ENCODE measurements around the gene IRF7.

The IRF7 gene

GRCh38 chr11:584287-584686, 31.5 kb downstream of the IRF7 start:
- in situ Hi-C loops (cut with MboI; ENCODE audit: low sequenced_read_pairs) = no loop called here

- in situ Hi-C loops (cut with MboI; ENCODE audit: low sequenced_read_pairs) = no loop called here
Measured at GRCh38 chr11:581752-582151, 34.0 kb downstream of the IRF7 start.

GRCh38 chr11:581342-581741, 34.4 kb downstream of the IRF7 start:
- in situ Hi-C loops (cut with MboI; ENCODE audit: low sequenced_read_pairs) = no loop called here

GRCh38 chr11:579830-580601, 35.7 kb downstream of the IRF7 start:
- in situ Hi-C loops (cut with MboI; ENCODE audit: low sequenced_read_pairs) = no loop called here

GRCh38 chr11:578276-579035, 37.3 kb downstream of the IRF7 start:
- in situ Hi-C loops (cut with MboI; ENCODE audit: low sequenced_read_pairs) = no loop called here

- in situ Hi-C loops (cut with MboI; ENCODE audit: low sequenced_read_pairs) = no loop called here
Measured at GRCh38 chr11:577611-577894, 38.2 kb downstream of the IRF7 start.

- in situ Hi-C loops (cut with MboI; ENCODE audit: low sequenced_read_pairs) = no loop called here
Measured at GRCh38 chr11:576811-577610, 38.7 kb downstream of the IRF7 start.

- in situ Hi-C loops (cut with MboI; ENCODE audit: low sequenced_read_pairs) = no loop called here
Measured at GRCh38 chr11:575996-576768, 39.6 kb downstream of the IRF7 start, which contains the start of gene PHRF1. Gene PHRF1 (plus strand): TSS chr11:576470. CDS start chr11:581513, 5,043 bp downstream.

GRCh38 chr11:575313-575995, 40.3 kb downstream of the IRF7 start:
- in situ Hi-C loops (cut with MboI; ENCODE audit: low sequenced_read_pairs) = no loop called here

GRCh38 chr11:574632-575312, 41.0 kb downstream of the IRF7 start:
- in situ Hi-C loops (cut with MboI; ENCODE audit: low sequenced_read_pairs) = loop anchor here (25.0 kb wide), 1 partner anchor 138 kb away; the partner anchor contains the start of gene EPS8L2

GRCh38 chr11:574031-574570, 41.6 kb downstream of the IRF7 start:
- in situ Hi-C loops (cut with MboI; ENCODE audit: low sequenced_read_pairs) = loop anchor here (25.0 kb wide), 1 partner anchor 138 kb away; the partner anchor contains the start of gene EPS8L2

- in situ Hi-C loops (cut with MboI; ENCODE audit: low sequenced_read_pairs) = loop anchor here (25.0 kb wide), 1 partner anchor 139 kb away; the partner anchor contains the start of gene EPS8L2
Measured at GRCh38 chr11:573146-573759, 42.5 kb downstream of the IRF7 start.

- in situ Hi-C loops (cut with MboI; ENCODE audit: low sequenced_read_pairs) = loop anchor here (25.0 kb wide), 1 partner anchor 141 kb away; the partner anchor contains the start of gene EPS8L2
Measured at GRCh38 chr11:571802-572185, 44.0 kb downstream of the IRF7 start.

- in situ Hi-C loops (cut with MboI; ENCODE audit: low sequenced_read_pairs) = loop anchor here (25.0 kb wide), 1 partner anchor 143 kb away; the partner anchor contains the start of gene EPS8L2
Measured at GRCh38 chr11:569158-569885, 46.4 kb downstream of the IRF7 start.

- in situ Hi-C loops (cut with MboI; ENCODE audit: low sequenced_read_pairs) = loop anchor here (25.0 kb wide), 1 partner anchor 144 kb away; the partner anchor contains the start of gene EPS8L2
Measured at GRCh38 chr11:568306-569157, 47.2 kb downstream of the IRF7 start.

- in situ Hi-C loops (cut with MboI; ENCODE audit: low sequenced_read_pairs) = loop anchor here (25.0 kb wide), 1 partner anchor 145 kb away; the partner anchor contains the start of gene EPS8L2
Measured at GRCh38 chr11:567629-568292, 48.0 kb downstream of the IRF7 start.

Measured in HL-60/S4 (cell line).